Neural cell (in vitro differentiated cells): ENCODE measurements around the gene INPP5A. TPM values are rescaled to one million over a fixed set of nuclear protein-coding genes. Genes with fewer than 3 reads are reported as not detected.

Experiments
- H2AFZ ChIP-seq: fragments of 200-600, 300-800 bp; sonication (generic), shearing (Covaris generic); 2 replicates; pipeline ENCODE4 v1.6.0; 2014; ENCODE audit warnings: low read depth, mild to moderate bottlenecking, antibody characterized with exemption, low read length, moderate library complexity
- H3F3A ChIP-seq: fragments of 200-600 bp; shearing (Covaris generic); 2 replicates; pipeline ENCODE4 v1.6.1; 2016; ENCODE audit warnings: mild to moderate bottlenecking, moderate library complexity, mixed read lengths, antibody characterized with exemption, low read length; ENCODE audit not compliant: insufficient read depth, poor library complexity, severe bottlenecking
- H3K27ac ChIP-seq: fragments of 200-600, 300-800 bp; sonication (generic), shearing (Covaris generic); 2 replicates; pipeline ENCODE4 v1.5.1; 2014; ENCODE audit warnings: mild to moderate bottlenecking, low read length, moderate library complexity
- H3K27me3 ChIP-seq: fragments of 300-800, 200-600 bp; sonication (generic), shearing (Covaris generic); 2 replicates; pipeline ENCODE4 v1.6.0; 2014; ENCODE audit warnings: mild to moderate bottlenecking, low read depth, low read length, moderate library complexity; ENCODE audit not compliant: insufficient read depth
- H3K36me3 ChIP-seq: fragments of 300-800, 200-600 bp; sonication (generic), shearing (Covaris generic); 2 replicates; pipeline ENCODE4 v1.5.1; 2014; ENCODE audit warnings: mild to moderate bottlenecking, antibody characterized with exemption, low read length, moderate library complexity; ENCODE audit not compliant: insufficient read depth
- H3K4me2 ChIP-seq: fragments of 300-800, 200-600 bp; sonication (generic), shearing (Covaris generic); 2 replicates; pipeline ENCODE4 v1.6.0; 2014; ENCODE audit warnings: mild to moderate bottlenecking, low read length
- H3K4me3 ChIP-seq: fragments of 300-800, 200-600 bp; sonication (generic), shearing (Covaris generic); 2 replicates; pipeline ENCODE4 v1.5.1; 2014; ENCODE audit warnings: mild to moderate bottlenecking, low read length, moderate library complexity
- H3K79me2 ChIP-seq: fragments of 200-600 bp; shearing (Covaris generic); replicated peaks from 2 replicates; pipeline ENCODE4 v1.6.0; 2014; ENCODE audit warnings: mild to moderate bottlenecking, low read length, moderate library complexity; ENCODE audit not compliant: insufficient read depth
- H3K9ac ChIP-seq: fragments of 300-800, 200-600 bp; sonication (generic), shearing (Covaris generic); 2 replicates; pipeline ENCODE4 v1.6.1; 2016; ENCODE audit warnings: mild to moderate bottlenecking, low read length, mixed read lengths
- H3K9me2 ChIP-seq: fragments of 200-600 bp; shearing (Covaris generic); 2 replicates; pipeline ENCODE4 v1.6.1; 2016; ENCODE audit warnings: mild to moderate bottlenecking, low read length, mixed read lengths; ENCODE audit not compliant: insufficient read depth
- H3K9me3 ChIP-seq: fragments of 200-600, 300-800 bp; sonication (generic), shearing (Covaris generic); 2 replicates; pipeline ENCODE4 v1.6.1; 2016; ENCODE audit warnings: mild to moderate bottlenecking, mixed run types, low read length, moderate library complexity, mixed read lengths
- H4K20me1 ChIP-seq: fragments of 200-600 bp; shearing (Covaris generic); 2 replicates; pipeline ENCODE4 v1.6.1; 2016; ENCODE audit warnings: mild to moderate bottlenecking, mixed run types; ENCODE audit not compliant: insufficient read depth
- EP300 ChIP-seq: fragments of 450-650 bp; conservative IDR thresholded peaks from 2 replicates; pipeline ENCODE4 v1.6.1; 2014; ENCODE audit warnings: antibody characterized with exemption, mild to moderate bottlenecking, moderate library complexity; ENCODE audit not compliant: poor library complexity, severe bottlenecking
- EZH2 ChIP-seq: fragments of 200-600, 300-800 bp; shearing (Covaris generic), sonication (generic); IDR thresholded peaks from 2 replicates; pipeline ENCODE4 v1.6.1; 2014; ENCODE audit warnings: antibody characterized with exemption, low read length, borderline replicate concordance, mild to moderate bottlenecking; ENCODE audit not compliant: insufficient read depth, poor library complexity, severe bottlenecking
- MXI1 ChIP-seq: fragments of 450-650 bp; conservative IDR thresholded peaks from 2 replicates; pipeline ENCODE4 v1.6.1; 2014; ENCODE audit warnings: antibody characterized with exemption, mild to moderate bottlenecking; ENCODE audit not compliant: poor library complexity, severe bottlenecking
- POLR2AphosphoS5 ChIP-seq: IDR thresholded peaks from 2 replicates; pipeline ENCODE4 v1.6.1; 2012
- RAD21 ChIP-seq: fragments of 450-650 bp; conservative IDR thresholded peaks from 2 replicates; pipeline ENCODE4 v1.6.1; 2014; ENCODE audit warnings: antibody characterized with exemption, mild to moderate bottlenecking, moderate library complexity
- REST ChIP-seq: IDR thresholded peaks from 2 replicates; pipeline ENCODE4 v1.6.1; 2012; ENCODE audit warnings: borderline replicate concordance
- SMC3 ChIP-seq: fragments of 450-650 bp; conservative IDR thresholded peaks from 2 replicates; pipeline ENCODE4 v1.6.1; 2014; ENCODE audit warnings: antibody characterized with exemption, mild to moderate bottlenecking, moderate library complexity; ENCODE audit not compliant: poor library complexity
- TAF1 ChIP-seq: IDR thresholded peaks from 2 replicates; pipeline ENCODE4 v1.6.1; 2012; ENCODE audit warnings: low read depth
- polyA plus RNA-seq: library from polyadenylated mRNA; depleted of rRNA; stranded (reverse); fragments of >200 nt; gene quantifications from 2 replicates; pipeline ENCODE4 v1.2.3, GENCODE V29; 2014
- TF ChIP-seq, protein P1 (sequence below): fragments of 450-650 bp; IDR thresholded peaks from 2 replicates; pipeline ENCODE4 v1.5.1; 2014; ENCODE audit warnings: antibody characterized with exemption, mild to moderate bottlenecking, moderate library complexity; ENCODE audit not compliant: poor library complexity, severe bottlenecking

The INPP5A gene
- polyA plus RNA-seq, 1 donor from 2014 or later: 48.8 TPM

GRCh38 chr10:132576671-132577349 lies 39.2 kb downstream of the INPP5A start:
- Histone ChIP-seq H3K27me3 (no peaks in the 10 kb centered on the region), H3K36me3 (no peaks in the 10 kb centered on the region), H3K27ac (no peak overlapping the region), H3K9ac (no peak overlapping the region), H3K4me3 (no peak overlapping the region), H2AFZ (no peak overlapping the region), H3K79me2 (no peaks in the 10 kb centered on the region), H3F3A (no peaks in the 10 kb centered on the region), H4K20me1 (no peaks in the 10 kb centered on the region), H3K9me2 (no peaks in the 10 kb centered on the region), H3K4me2 (no peak overlapping the region), H3K9me3 (no peaks in the 10 kb centered on the region)
- no peak for TF ChIP-seq EP300
- TF ChIP-seq REST: no peak
- no peak for TF ChIP-seq RAD21
- TF ChIP-seq POLR2AphosphoS5: no peak
- TF ChIP-seq EZH2: no peak
- TF ChIP-seq, protein P1, sequence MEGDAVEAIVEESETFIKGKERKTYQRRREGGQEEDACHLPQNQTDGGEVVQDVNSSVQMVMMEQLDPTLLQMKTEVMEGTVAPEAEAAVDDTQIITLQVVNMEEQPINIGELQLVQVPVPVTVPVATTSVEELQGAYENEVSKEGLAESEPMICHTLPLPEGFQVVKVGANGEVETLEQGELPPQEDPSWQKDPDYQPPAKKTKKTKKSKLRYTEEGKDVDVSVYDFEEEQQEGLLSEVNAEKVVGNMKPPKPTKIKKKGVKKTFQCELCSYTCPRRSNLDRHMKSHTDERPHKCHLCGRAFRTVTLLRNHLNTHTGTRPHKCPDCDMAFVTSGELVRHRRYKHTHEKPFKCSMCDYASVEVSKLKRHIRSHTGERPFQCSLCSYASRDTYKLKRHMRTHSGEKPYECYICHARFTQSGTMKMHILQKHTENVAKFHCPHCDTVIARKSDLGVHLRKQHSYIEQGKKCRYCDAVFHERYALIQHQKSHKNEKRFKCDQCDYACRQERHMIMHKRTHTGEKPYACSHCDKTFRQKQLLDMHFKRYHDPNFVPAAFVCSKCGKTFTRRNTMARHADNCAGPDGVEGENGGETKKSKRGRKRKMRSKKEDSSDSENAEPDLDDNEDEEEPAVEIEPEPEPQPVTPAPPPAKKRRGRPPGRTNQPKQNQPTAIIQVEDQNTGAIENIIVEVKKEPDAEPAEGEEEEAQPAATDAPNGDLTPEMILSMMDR: no peak
- TF ChIP-seq MXI1: no peak
- no peak for TF ChIP-seq SMC3
- TF ChIP-seq TAF1: no peak

DNA sequence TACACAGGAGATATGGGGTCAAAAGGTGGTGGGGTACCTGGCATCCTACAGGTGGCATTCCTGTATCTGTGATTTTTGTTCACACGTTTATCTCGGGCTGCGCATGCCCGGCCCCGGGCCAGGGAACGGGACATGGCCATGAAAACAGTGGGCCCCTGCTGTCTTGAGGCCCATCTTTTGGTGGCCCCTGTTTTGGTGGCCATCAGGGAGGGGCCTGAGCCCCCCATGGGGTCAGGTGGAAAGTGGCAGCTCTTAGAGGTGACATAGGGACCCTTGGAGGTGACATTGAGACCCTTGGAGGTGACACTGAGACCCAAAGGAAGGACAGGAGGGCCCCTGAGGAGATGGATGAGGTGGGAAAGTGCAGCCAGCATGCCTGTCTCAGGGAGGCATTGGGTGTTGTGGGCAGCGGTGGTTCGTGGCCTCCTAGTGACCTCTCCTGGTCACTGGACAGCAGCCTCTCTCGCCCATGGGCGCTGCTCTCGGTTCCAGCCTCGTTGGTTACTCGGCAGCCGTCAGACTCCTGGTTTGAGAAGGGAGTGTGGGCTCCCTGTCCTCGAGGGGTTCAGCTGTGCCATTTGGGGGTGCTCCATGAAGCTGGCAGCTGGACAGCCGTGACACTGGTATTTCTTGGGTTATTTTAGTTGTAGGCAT lies 39.9 kb downstream of the INPP5A start:
- Histone ChIP-seq H3K27me3 (no peaks in the 10 kb centered on the region), H4K20me1 (no peaks in the 10 kb centered on the region), H3K79me2 (no peaks in the 10 kb centered on the region), H3K36me3 (no peaks in the 10 kb centered on the region), H3K4me2 (no peak overlapping the region), H3F3A (no peaks in the 10 kb centered on the region), H3K4me3 (no peak overlapping the region), H3K9me3 (no peaks in the 10 kb centered on the region), H3K27ac (no peak overlapping the region), H3K9me2 (no peaks in the 10 kb centered on the region), H2AFZ (no peak overlapping the region), H3K9ac (no peak overlapping the region)
- TF ChIP-seq EZH2 (no peak), REST (no peak), POLR2AphosphoS5 (no peak), MXI1 (no peak), RAD21 (no peak), TAF1 (no peak), EP300 (no peak), SMC3 (no peak)
- TF ChIP-seq, protein P1: no peak
